Stimulated activated memory B cell treated with anti-CD40 and anti-IgM and Interleukin-4, amounts not matched to agents 10 μg/mL and 1 μg/mL and 100 μg/mL, for 72 hours (primary cell): ENCODE data around the gene GGCT.
"Not testable (repeated sequence)": the region's sequence is repeated elsewhere in the genome, so short reads cannot be mapped to it uniquely, and the experiment has no call there.

ENCODE experiments used
- ATAC-seq: fragments of 150-1000 bp; cut with Tn5 transposase; 2 replicates; pipeline ENCODE4 v1.10.0; 2021
- H3K27ac Mint-ChIP-seq: one replicate; pipeline ENCODE4 v1.8.0; 2022; ENCODE audit warnings: mild to moderate bottlenecking, mixed read lengths
- H3K27me3 Mint-ChIP-seq: one replicate; pipeline ENCODE4 v1.8.0; 2022; ENCODE audit warnings: mixed read lengths
- H3K36me3 Mint-ChIP-seq: one replicate; pipeline ENCODE4 v1.8.0; 2022; ENCODE audit warnings: mixed read lengths
- H3K4me1 Mint-ChIP-seq: one replicate; pipeline ENCODE4 v1.8.0; 2022; ENCODE audit warnings: mixed read lengths
- H3K4me3 Mint-ChIP-seq: one replicate; pipeline ENCODE4 v1.8.0; 2022; ENCODE audit warnings: mild to moderate bottlenecking, moderate library complexity, mixed read lengths
- H3K9me3 Mint-ChIP-seq: one replicate; pipeline ENCODE4 v1.8.0; 2022; ENCODE audit warnings: mixed read lengths

GGCT gene

DNA sequence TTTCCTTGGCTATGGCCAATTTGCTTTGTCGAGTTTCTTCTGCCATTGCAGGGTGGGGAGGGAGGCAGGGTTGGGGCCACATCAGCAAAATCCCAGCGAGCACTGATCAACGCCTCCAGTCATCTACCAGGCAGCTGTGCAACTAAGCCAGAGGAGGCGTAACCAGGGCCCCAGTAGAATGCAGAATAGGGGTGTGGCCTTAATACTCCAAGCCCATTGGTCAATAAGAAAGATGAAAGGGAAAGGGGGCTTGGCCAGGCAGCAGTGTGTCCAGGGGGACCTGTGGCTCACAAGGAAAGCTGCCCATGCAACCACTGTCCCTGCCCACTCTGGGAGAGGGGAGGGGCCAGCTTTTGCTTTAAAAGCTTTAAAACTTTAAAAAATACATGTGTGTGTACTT lies 21.5 kb upstream of the GGCT start:
- H3K27ac Mint-ChIP-seq, result no peak overlapping the region
- H3K27me3 Mint-ChIP-seq, result no peaks in the 10 kb centered on the region
- peaks cover 4% of the 10 kb centered on the region for H3K4me1 Mint-ChIP-seq

DNA sequence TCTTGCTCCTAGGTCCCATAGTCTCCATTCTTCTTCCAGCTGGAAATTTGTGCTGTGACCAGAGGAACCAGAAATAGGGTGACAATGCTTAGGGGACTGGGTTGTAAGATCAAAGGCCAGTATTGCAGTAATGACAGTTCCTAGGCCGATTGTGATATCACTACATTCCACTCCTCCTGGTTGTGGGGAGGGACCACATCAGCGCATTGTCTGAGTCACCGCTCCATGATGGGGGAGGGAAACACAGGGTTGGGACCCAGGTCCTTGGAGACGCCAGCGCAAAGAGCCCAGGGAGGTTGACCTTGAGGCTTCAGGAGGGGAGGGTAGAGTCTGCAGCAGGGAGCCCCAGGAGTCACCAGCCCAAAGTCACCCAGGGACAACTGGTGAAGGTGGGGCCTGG lies 20.8 kb upstream of the GGCT start:
- no peak for ATAC-seq
- no peaks in the 10 kb centered on the region for H3K27me3 Mint-ChIP-seq
- H3K9me3 Mint-ChIP-seq, result no peaks in the 10 kb centered on the region
- no peak overlapping the region for H3K4me3 Mint-ChIP-seq
- peaks cover 20% of the 10 kb centered on the region for H3K36me3 Mint-ChIP-seq
- H3K4me1 Mint-ChIP-seq, result peaks cover 11% of the 10 kb centered on the region
- H3K27ac Mint-ChIP-seq, result no peak overlapping the region

More for the DNA sequence above, 21.5 kb upstream of the GGCT start:
- ATAC-seq, result no peak
- H3K4me3 Mint-ChIP-seq, result no peak overlapping the region
- peaks cover 20% of the 10 kb centered on the region for H3K36me3 Mint-ChIP-seq
- H3K9me3 Mint-ChIP-seq, result no peaks in the 10 kb centered on the region

DNA sequence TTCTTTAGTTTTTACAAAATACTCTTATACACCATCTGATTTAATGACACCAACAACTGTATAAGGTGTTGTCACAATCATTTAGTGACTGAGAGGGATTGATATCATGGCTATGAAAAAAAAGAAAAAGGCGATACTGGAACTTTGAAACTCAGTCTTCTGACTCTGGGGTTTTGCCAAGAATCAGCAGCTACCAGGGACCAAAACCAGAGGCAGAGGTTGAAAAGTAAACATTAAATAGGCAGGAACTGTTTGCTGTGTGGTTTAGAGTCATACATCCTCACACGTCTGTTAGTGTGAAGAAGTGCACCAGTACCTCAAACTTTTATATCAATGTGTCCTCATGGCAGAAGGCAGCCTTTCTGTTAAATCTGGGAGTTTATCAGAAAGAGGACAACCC lies 19.9 kb upstream of the GGCT start:
- no peak for ATAC-seq
- Mint-ChIP-seq H3K27me3 (no peaks in the 10 kb centered on the region), H3K36me3 (peaks cover 20% of the 10 kb centered on the region), H3K9me3 (no peaks in the 10 kb centered on the region), H3K4me1 (peaks cover 13% of the 10 kb centered on the region), H3K27ac (no peak overlapping the region), H3K4me3 (no peak overlapping the region)

DNA sequence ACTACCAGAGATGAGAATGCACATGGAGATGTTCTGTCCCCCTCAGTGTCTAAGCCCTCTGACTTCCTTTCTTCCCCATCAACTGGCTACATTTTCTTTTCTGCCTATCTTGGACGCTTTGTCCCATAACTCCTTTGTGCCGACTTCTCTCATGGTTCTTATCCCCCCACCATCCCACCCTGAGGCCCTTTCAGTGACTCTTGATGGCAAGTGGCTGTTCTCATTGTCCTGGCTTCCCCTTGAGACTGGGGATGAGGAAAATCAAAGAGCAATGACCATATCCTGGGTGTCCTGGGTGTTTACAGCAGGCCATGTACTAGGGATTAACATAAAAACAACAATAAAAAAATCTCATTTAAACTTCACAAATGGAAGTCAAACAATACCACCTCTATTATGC lies 18.8 kb upstream of the GGCT start:
- H3K27ac Mint-ChIP-seq, result no peak overlapping the region
- no peak for ATAC-seq
- no peaks in the 10 kb centered on the region for H3K27me3 Mint-ChIP-seq
- peaks cover 13% of the 10 kb centered on the region for H3K4me1 Mint-ChIP-seq
- H3K36me3 Mint-ChIP-seq, result peaks cover 14% of the 10 kb centered on the region
- no peaks in the 10 kb centered on the region for H3K9me3 Mint-ChIP-seq
- H3K4me3 Mint-ChIP-seq, result no peak overlapping the region

DNA sequence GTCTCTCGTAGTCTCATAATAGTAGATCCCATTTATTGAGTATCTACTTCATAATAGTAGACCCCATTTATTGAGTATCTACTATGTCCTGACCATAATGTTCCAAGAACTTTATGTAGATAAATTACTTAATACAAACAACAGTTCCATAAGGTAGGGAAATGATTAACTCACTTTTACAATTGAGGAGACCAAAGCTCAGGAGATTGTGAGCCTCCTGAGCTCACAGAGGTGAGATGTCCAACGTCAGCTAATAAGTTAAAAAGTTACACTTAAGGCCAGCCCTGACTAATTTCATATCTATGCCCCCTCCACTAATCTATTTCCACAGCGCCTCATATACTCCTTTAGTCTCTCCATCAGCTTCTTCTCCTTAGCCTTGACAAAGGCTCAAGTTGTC lies 17.5 kb upstream of the GGCT start:
- Mint-ChIP-seq H3K9me3 (no peaks in the 10 kb centered on the region), H3K4me1 (peaks cover 13% of the 10 kb centered on the region), H3K27me3 (no peaks in the 10 kb centered on the region), H3K4me3 (no peak overlapping the region), H3K27ac (no peak overlapping the region), H3K36me3 (peaks cover 13% of the 10 kb centered on the region)
- no peak for ATAC-seq

DNA sequence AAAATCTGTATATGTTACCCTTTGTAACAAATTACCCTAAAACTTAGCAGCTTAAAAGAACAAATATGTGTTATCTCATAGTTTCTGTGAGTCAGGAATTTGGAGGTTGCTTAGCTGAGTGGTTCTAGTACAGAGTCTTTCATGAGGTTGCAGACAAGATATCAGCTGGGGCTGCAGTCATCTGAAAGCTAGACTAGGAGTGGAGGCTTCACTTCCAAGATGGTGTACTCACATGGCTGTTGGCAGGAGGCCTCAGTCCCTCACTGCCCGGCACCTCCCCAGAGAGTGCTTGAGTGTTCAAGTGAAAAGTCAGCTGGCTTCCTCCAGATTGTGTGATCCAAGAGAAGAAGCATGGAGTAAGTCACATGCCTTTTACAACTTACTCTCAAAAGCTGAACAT lies 16.9 kb upstream of the GGCT start:
- ATAC-seq, result no peak
- Mint-ChIP-seq H3K9me3 (no peaks in the 10 kb centered on the region), H3K4me3 (no peak overlapping the region), H3K27ac (no peak overlapping the region), H3K4me1 (peaks cover 13% of the 10 kb centered on the region), H3K36me3 (peaks cover 13% of the 10 kb centered on the region), H3K27me3 (no peaks in the 10 kb centered on the region)

DNA sequence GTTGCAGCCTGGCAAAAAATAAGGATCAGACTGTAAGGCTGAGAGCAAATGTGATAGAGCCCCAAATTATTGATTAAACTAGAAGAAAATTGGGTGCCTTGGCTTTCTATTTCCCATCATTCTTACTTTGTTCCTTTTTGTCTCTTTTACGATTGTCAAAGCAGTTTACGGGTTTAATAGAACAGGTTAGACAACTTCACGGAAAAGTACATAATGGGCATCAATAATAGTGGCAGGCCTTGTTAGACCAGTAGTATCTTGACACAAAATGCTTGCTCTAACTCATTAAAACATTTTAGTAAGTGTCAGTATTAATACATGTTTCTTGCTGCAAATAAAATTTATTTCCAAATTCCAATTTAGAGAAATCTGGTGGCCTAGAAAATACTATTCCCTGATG lies 14.5 kb upstream of the GGCT start:
- Mint-ChIP-seq H3K27me3 (no peaks in the 10 kb centered on the region), H3K4me1 (peaks cover 13% of the 10 kb centered on the region), H3K27ac (no peak overlapping the region), H3K9me3 (no peaks in the 10 kb centered on the region), H3K4me3 (no peak overlapping the region), H3K36me3 (peaks cover 13% of the 10 kb centered on the region)
- ATAC-seq, result no peak

DNA sequence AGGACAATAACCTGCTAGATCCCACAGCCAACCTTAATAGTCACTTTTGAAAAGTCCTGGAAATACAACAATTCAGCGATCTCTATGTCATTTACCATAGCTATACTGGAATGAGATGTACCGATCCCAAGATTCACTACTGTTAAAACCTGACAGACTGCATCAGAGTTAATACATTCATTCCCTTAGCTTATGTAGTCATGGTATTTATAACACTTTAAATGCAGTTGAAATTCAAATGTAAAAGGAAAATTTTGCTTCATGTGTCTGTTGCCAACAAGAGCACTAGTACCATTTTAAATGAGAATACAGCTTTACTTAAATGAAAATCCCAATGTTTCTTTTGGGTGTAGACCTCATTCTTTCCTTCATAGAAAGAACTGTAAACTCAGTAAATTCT lies 11.1 kb upstream of the GGCT start:
- ATAC-seq, result no peak
- Mint-ChIP-seq H3K36me3 (no peaks in the 10 kb centered on the region), H3K4me3 (no peak overlapping the region), H3K4me1 (peaks cover 5% of the 10 kb centered on the region), H3K27ac (no peak overlapping the region), H3K27me3 (no peaks in the 10 kb centered on the region), H3K9me3 (no peaks in the 10 kb centered on the region)

DNA sequence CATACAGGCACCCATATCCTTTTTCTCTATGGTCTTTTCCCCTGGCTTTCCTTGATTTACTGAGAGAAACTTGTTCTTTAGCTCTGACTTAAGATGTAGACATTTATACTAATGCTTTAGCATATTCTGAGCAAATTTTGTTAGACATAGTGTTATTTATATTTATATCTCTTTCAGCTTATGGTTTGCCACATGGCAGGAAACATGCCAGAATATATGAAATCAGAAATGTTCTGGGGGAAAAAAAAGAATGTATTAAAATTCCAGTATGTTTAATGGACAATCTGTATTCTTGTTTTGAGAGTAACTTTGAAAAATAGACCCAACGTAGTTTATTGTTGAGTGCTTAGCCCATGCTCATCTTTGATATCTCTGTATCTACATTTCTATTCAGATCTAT lies 10.1 kb upstream of the GGCT start:
- no peaks in the 10 kb centered on the region for H3K36me3 Mint-ChIP-seq
- H3K9me3 Mint-ChIP-seq, result no peaks in the 10 kb centered on the region
- no peaks in the 10 kb centered on the region for H3K4me1 Mint-ChIP-seq
- H3K4me3 Mint-ChIP-seq, result no peak overlapping the region
- no peak for ATAC-seq
- no peaks in the 10 kb centered on the region for H3K27me3 Mint-ChIP-seq
- no peak overlapping the region for H3K27ac Mint-ChIP-seq

DNA sequence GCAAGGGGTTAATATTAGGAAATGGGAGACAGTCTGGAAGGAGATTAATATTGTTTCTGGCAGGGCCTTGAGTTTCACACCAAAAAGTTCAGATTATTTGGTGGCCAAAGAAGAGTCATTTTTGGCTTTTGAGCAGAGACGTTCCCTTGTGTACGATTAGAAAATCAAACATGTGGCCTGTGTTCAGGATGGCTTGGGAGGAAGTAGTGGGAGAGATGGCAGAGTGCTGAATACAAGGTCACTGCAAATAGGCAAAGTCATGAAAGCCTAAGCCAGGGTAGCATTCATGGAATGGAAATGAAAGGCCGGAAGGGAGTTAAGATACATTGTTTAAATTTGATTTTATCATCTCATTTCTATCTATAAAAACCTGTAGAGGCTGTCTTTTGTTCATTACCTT lies 9.5 kb upstream of the GGCT start:
- ATAC-seq, result no peak
- H3K4me3 Mint-ChIP-seq, result no peak overlapping the region
- no peaks in the 10 kb centered on the region for H3K9me3 Mint-ChIP-seq
- H3K36me3 Mint-ChIP-seq, result no peaks in the 10 kb centered on the region
- no peaks in the 10 kb centered on the region for H3K27me3 Mint-ChIP-seq
- no peaks in the 10 kb centered on the region for H3K4me1 Mint-ChIP-seq
- no peak overlapping the region for H3K27ac Mint-ChIP-seq

DNA sequence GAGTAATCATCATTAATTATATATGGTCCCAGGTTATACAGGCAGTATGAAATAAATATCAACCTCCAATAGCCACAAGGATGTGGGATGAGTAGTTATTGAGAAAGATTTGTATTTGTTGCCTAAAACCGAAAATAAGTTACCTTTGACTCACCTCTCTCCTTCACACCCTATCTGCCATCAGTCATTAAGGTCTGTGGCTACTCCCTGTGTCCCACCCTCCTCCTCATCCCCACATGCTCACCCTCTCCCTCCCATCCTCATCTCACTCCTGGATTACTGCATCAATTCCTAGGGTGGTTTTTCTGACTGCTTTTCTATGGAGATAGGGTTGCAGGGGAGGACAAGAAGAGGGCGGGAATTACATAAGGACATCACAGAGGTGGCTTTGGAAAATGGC lies 9.1 kb upstream of the GGCT start:
- Mint-ChIP-seq H3K9me3 (no peaks in the 10 kb centered on the region), H3K27me3 (no peaks in the 10 kb centered on the region), H3K4me3 (no peak overlapping the region)

DNA sequence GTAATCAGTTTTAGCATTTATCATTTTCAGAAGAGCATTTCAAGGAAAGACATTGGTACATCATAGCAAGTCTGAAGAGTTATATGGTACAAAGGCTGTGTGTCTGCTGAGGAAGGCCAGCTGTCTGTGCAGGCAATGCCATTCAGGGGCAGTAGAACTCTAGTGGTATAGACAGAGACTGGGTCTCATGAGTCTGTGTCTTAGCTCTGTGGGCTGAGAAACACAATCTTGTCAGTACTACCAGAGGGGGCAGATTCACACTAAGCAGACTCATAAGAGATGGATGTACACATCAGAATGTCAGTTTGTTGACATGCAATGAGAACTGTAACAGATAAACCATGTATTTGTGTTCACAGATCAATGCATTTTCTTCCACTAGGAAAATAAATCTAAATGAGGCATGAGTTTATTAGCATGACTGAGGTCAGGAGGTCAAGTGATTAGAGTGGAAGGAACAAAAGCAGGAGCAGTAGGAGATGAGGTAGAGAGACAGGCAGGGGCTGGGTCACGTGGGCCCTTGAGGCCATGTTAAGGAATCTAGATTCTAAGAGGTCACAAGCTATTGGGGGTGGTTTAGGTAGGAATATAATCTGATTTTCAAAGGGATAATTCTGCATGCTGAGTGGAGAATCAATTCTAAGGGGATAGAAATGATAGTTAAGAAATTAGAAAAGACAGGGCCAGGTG lies 7.5 kb upstream of the GGCT start:
- no peak overlapping the region for H3K27ac Mint-ChIP-seq

More for the DNA sequence above, 9.1 kb upstream of the GGCT start:
- H3K27ac Mint-ChIP-seq, result no peak overlapping the region
- H3K36me3 Mint-ChIP-seq, result no peaks in the 10 kb centered on the region
- no peak for ATAC-seq
- no peaks in the 10 kb centered on the region for H3K4me1 Mint-ChIP-seq

DNA sequence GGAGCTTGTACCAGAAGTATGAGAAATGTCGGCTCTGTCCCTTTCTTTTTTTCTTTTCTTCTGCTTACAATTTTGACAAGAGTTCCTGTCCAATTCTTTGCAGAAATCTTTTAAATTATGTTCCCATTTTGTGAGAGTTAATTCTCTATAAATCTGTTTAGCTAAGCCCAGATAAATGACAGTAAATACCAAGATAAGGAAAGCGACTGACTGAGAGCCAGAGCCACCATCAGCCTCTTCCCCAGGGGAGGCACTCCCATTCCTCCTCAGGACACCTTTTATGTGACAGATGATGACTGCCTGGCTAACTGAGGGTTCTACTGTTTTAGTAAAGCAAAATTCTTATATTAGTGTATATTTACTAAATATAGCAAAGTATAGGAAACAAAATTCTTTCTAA lies 6.9 kb upstream of the GGCT start:
- H3K36me3 Mint-ChIP-seq, result no peaks in the 10 kb centered on the region
- no peaks in the 10 kb centered on the region for H3K9me3 Mint-ChIP-seq
- no peak for ATAC-seq
- H3K27me3 Mint-ChIP-seq, result no peaks in the 10 kb centered on the region
- H3K4me3 Mint-ChIP-seq, result no peak overlapping the region
- H3K4me1 Mint-ChIP-seq, result no peaks in the 10 kb centered on the region
- H3K27ac Mint-ChIP-seq, result no peak overlapping the region

More for the DNA sequence above, 7.5 kb upstream of the GGCT start:
- H3K27me3 Mint-ChIP-seq, result no peaks in the 10 kb centered on the region
- no peaks in the 10 kb centered on the region for H3K4me1 Mint-ChIP-seq
- no peak overlapping the region for H3K4me3 Mint-ChIP-seq
- no peaks in the 10 kb centered on the region for H3K9me3 Mint-ChIP-seq
- no peaks in the 10 kb centered on the region for H3K36me3 Mint-ChIP-seq
- ATAC-seq, result no peak

DNA sequence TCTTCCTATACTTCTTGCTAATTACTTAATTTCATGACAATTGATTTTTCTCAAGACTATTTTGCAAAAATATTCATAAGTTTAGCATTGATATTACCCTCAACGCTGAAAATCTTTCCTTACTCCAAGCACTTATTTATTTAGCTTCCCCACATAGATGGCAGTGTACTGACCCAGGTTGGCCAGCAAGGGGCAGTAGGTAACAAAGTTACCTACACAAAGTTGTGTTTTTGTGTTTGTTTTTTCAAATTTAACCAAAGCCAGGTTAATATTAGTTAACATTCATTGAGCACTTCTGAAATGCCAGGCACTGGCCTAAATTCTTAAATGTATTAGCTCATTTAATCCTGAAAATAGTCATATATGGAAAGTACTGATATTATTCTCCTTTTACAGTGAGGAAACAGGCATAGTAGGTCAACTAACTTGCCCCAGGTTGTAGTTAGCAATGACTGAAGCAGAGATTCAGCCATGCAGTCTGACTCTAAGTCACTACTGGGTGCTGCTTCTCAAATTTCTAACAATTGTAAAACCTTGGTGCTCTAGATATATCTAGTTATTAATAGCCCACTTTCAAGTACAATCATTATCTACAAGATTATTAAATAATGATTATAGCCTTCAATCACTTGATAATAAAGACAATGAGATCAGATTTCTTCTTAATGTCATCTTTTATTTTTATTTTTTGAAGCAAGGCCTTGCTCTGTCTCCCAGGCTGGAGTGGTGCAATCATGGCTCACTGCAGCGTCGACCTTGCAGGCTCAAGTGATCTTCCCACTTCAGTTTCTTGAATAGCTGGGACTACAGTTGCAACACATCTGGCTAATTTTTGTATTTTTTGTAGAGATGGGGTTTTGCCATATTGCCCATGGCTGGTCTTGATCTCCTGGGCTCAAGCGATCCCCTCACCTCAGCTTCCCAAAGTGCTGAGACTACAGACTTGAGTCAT lies 5.8 kb upstream of the GGCT start:
- H3K4me3 Mint-ChIP-seq, result no peak overlapping the region
- H3K9me3 Mint-ChIP-seq, result no peaks in the 10 kb centered on the region
- peaks cover 4% of the 10 kb centered on the region for H3K4me1 Mint-ChIP-seq
- ATAC-seq, result no peak
- no peaks in the 10 kb centered on the region for H3K27me3 Mint-ChIP-seq
- no peaks in the 10 kb centered on the region for H3K36me3 Mint-ChIP-seq
- H3K27ac Mint-ChIP-seq, result no peak overlapping the region

DNA sequence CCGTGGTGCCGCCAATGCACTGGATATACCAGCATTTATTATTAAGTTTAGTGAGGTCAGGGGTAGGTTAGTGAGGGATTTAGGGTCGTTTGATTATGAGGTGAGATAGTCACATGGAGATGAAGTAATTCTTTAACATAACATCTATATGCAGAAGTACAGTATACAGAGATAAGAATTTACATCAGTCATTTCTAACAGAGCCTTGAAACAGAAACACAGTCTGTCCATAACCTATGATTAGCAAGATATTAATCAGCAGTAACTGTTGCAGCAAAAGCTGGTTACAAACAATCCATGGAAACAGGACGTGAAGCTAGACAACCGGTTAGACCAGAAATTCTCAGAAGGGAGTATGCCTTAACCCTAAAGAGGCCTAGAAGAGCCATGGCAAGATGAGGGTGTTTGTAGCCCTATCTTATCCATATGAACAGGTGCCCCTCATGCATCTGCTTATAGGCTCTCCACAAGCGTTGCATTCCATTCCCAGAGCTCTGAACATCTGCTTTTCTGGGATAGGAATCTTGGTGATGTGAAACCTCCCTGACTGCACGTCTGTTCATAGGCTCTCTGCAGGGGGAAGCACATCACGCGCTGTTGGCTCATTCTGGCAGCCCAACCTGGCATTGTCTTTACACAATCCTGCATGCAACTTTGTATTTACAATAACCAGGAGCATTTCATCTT lies 4.7 kb upstream of the GGCT start:
- not testable (repeated sequence) for H3K4me1 Mint-ChIP-seq, ATAC-seq, H3K27me3 Mint-ChIP-seq, H3K36me3 Mint-ChIP-seq, H3K4me3 Mint-ChIP-seq, H3K9me3 Mint-ChIP-seq, H3K27ac Mint-ChIP-seq
